H9 (cell line): Measurements from ENCODE around the gene CC2D2B. TPM values are rescaled to one million over a fixed set of nuclear protein-coding genes. Genes with fewer than 3 reads are reported as not detected.

Source experiments
- DNase-seq: peaks from one replicate; pipeline ENCODE4 v3.0.0-alpha.2; 2017
- H2AFZ ChIP-seq: one replicate; pipeline ENCODE4 v1.6.1; 2013; ENCODE audit warnings: mild to moderate bottlenecking, low read length, control low read depth, moderate library complexity
- H2AK5ac ChIP-seq: 2 replicates; pipeline ENCODE4 v1.6.1; 2013; ENCODE audit warnings: low read length, control low read depth, mixed read lengths; ENCODE audit not compliant: insufficient read length
- H2BK120ac ChIP-seq: one replicate; pipeline ENCODE4 v1.6.1; 2013; ENCODE audit warnings: low read depth, mild to moderate bottlenecking, low read length, control low read depth, inconsistent platforms; ENCODE audit not compliant: poor library complexity, severe bottlenecking
- H2BK12ac ChIP-seq: 2 replicates; pipeline ENCODE4 v1.6.1; 2013; ENCODE audit warnings: low read length, control low read depth, mixed read lengths, low read depth; ENCODE audit not compliant: insufficient read length
- H2BK15ac ChIP-seq: 2 replicates; pipeline ENCODE4 v1.6.1; 2013; ENCODE audit warnings: low read depth, low read length, control low read depth
- H2BK20ac ChIP-seq: one replicate; pipeline ENCODE4 v1.6.1; 2013; ENCODE audit warnings: low read depth, mild to moderate bottlenecking, low read length, control low read depth, inconsistent platforms; ENCODE audit not compliant: poor library complexity, severe bottlenecking
- H2BK5ac ChIP-seq: 2 replicates; pipeline ENCODE4 v1.6.1; 2013; ENCODE audit warnings: low read length, control low read depth, mixed read lengths; ENCODE audit not compliant: insufficient read length
- H3K14ac ChIP-seq: 2 replicates; pipeline ENCODE4 v1.6.1; 2013; ENCODE audit warnings: low read length, control low read depth; ENCODE audit not compliant: insufficient read depth
- H3K18ac ChIP-seq: 2 replicates; pipeline ENCODE4 v1.6.1; 2013; ENCODE audit warnings: low read depth, mild to moderate bottlenecking, mixed read lengths, low read length, control low read depth; ENCODE audit not compliant: insufficient read length
- H3K23ac ChIP-seq: 2 replicates; pipeline ENCODE4 v1.6.1; 2013; ENCODE audit warnings: low read length, control low read depth, mixed read lengths, low read depth; ENCODE audit not compliant: insufficient read length
- H3K23me2 ChIP-seq: 2 replicates; pipeline ENCODE4 v1.6.1; 2013; ENCODE audit warnings: low read depth, mild to moderate bottlenecking, mixed read lengths, low read length, control low read depth; ENCODE audit not compliant: insufficient read length, poor library complexity, severe bottlenecking
- H3K27ac ChIP-seq: 2 replicates; pipeline ENCODE4 v1.5.1; 2013; ENCODE audit warnings: low read length, control low read depth, mixed read lengths, low read depth; ENCODE audit not compliant: insufficient read length
- H3K27me3 ChIP-seq: 2 replicates; pipeline ENCODE4 v1.6.1; 2013; ENCODE audit warnings: low read length, control low read depth, inconsistent platforms; ENCODE audit not compliant: insufficient read depth
- H3K4ac ChIP-seq: 2 replicates; pipeline ENCODE4 v1.6.1; 2013; ENCODE audit warnings: low read depth, mild to moderate bottlenecking, control low read depth, inconsistent platforms, low read length, moderate library complexity
- H3K4me1 ChIP-seq: 2 replicates; pipeline ENCODE4 v1.6.1; 2013; ENCODE audit warnings: low read length, control low read depth, inconsistent platforms; ENCODE audit not compliant: insufficient read depth
- H3K4me2 ChIP-seq: 2 replicates; pipeline ENCODE4 v1.6.1; 2013; ENCODE audit warnings: low read length, control low read depth, mixed read lengths; ENCODE audit not compliant: insufficient read length, insufficient read depth
- H3K56ac ChIP-seq: 2 replicates; pipeline ENCODE4 v1.6.1; 2013; ENCODE audit warnings: low read depth, mild to moderate bottlenecking, mixed read lengths, low read length, control low read depth; ENCODE audit not compliant: insufficient read length
- H3K79me1 ChIP-seq: 2 replicates; pipeline ENCODE4 v1.6.1; 2013; ENCODE audit warnings: low read depth, mild to moderate bottlenecking, moderate library complexity, low read length, control low read depth, inconsistent platforms; ENCODE audit not compliant: insufficient read depth, poor library complexity, severe bottlenecking
- H3K79me2 ChIP-seq: 2 replicates; pipeline ENCODE4 v1.6.1; 2013; ENCODE audit warnings: low read length, control low read depth, inconsistent platforms; ENCODE audit not compliant: insufficient read depth
- H3K9ac ChIP-seq: 2 replicates; pipeline ENCODE4 v1.6.1; 2013; ENCODE audit warnings: low read length, control low read depth, mixed read lengths; ENCODE audit not compliant: insufficient read length; ENCODE audit errors: extremely low read depth
- H3K9me3 ChIP-seq: one replicate; pipeline ENCODE4 v1.6.1; 2013; ENCODE audit warnings: low read depth, low read length, inconsistent platforms; ENCODE audit not compliant: control insufficient read depth
- H3T11ph ChIP-seq: one replicate; pipeline ENCODE4 v1.6.1; 2013; ENCODE audit warnings: mild to moderate bottlenecking, low read length, control low read depth, inconsistent platforms
- H4K20me1 ChIP-seq: one replicate; pipeline ENCODE4 v1.6.1; 2013; ENCODE audit not compliant: control insufficient read depth, insufficient read length, insufficient read depth
- H4K5ac ChIP-seq: 2 replicates; pipeline ENCODE4 v1.6.1; 2013; ENCODE audit warnings: low read depth, mild to moderate bottlenecking, mixed read lengths, low read length, control low read depth; ENCODE audit not compliant: insufficient read length
- H4K8ac ChIP-seq: replicated peaks from 2 replicates; pipeline ENCODE4 v1.6.1; 2013; ENCODE audit warnings: low read length, control low read depth, mixed read lengths, low read depth; ENCODE audit not compliant: insufficient read length
- H4K91ac ChIP-seq: 2 replicates; pipeline ENCODE4 v1.6.1; 2013; ENCODE audit warnings: low read depth, mild to moderate bottlenecking, moderate library complexity, mixed read lengths, low read length, control low read depth; ENCODE audit not compliant: insufficient read length
- H3K27ac Mint-ChIP-seq, 3 experiments: 2 replicates in 2 of 3; 3 replicates in 1 of 3; pipeline ENCODE4 v1.8.0; 2020 to 2021; ENCODE audit warnings: mixed read lengths in 3 of 3, mild to moderate bottlenecking in 1 of 3, moderate library complexity in 1 of 3
- H3K27me3 Mint-ChIP-seq: 2 replicates; pipeline ENCODE4 v1.8.0; 2021; ENCODE audit warnings: low read depth, mild to moderate bottlenecking, moderate library complexity, mixed read lengths
- H3K36me3 Mint-ChIP-seq, 3 experiments: 2 replicates in 2 of 3; 3 replicates in 1 of 3; pipeline ENCODE4 v1.8.0; 2020 to 2021; ENCODE audit warnings: low read depth in 3 of 3, mixed read lengths in 3 of 3; ENCODE audit not compliant: insufficient read depth in 1 of 3
- H3K4me1 Mint-ChIP-seq, 2 experiments: 2 replicates each; pipeline ENCODE4 v1.8.0; 2020; ENCODE audit warnings: mixed read lengths in 2 of 2
- H3K4me3 Mint-ChIP-seq, 2 experiments: 2 replicates in 1 of 2; 3 replicates in 1 of 2; pipeline ENCODE4 v1.8.0; 2020 to 2021; ENCODE audit warnings: mild to moderate bottlenecking in 2 of 2, mixed read lengths in 2 of 2, moderate library complexity in 1 of 2
- H3K9me3 Mint-ChIP-seq, 2 experiments: 2 replicates in 1 of 2; 3 replicates in 1 of 2; pipeline ENCODE4 v1.8.0; 2020; ENCODE audit warnings: mild to moderate bottlenecking in 2 of 2, mixed read lengths in 2 of 2, moderate library complexity in 1 of 2
- CTCF ChIP-seq: fragments of 200-600 bp; sonication (generic); conservative IDR thresholded peaks from 3 replicates; pipeline ENCODE4 v1.8.0; 2021; ENCODE audit warnings: antibody characterized with exemption, mild to moderate bottlenecking
- WGBS: extraction: QIAGEN DNeasy Blood & Tissue Kit; methylation state at CpG from one replicate; pipeline ENCODE4 v1.1.7; 2013; ENCODE audit warnings: missing lambda C conversion rate, low lambda C conversion rate, mixed read lengths; ENCODE audit not compliant: insufficient read length; ENCODE audit errors: extremely low coverage; 5-methylcytosine and 5-hydroxymethylcytosine counted together
- total RNA-seq: library from RNA; stranded (reverse); gene quantifications from 2 replicates; pipeline ENCODE4 v1.2.1, GENCODE V29; 2021

Gene CC2D2B
- total RNA-seq, 1 experiment from 2014 or later: 0.72 TPM

GRCh38 chr10:95876756-95877155 is 31.0 kb upstream of the CC2D2B start:
- H3K9ac ChIP-seq: no peak overlapping the region
- no peaks in the 10 kb centered on the region for H3K4me1 ChIP-seq
- no peak overlapping the region for H3K56ac ChIP-seq
- H3K27ac ChIP-seq: no peak overlapping the region
- no peak overlapping the region for H3T11ph ChIP-seq
- no peaks in the 10 kb centered on the region for H3K23me2 ChIP-seq
- no peak overlapping the region for H2BK120ac ChIP-seq
- H3K27me3 ChIP-seq: no peaks in the 10 kb centered on the region
- Mint-ChIP-seq H3K36me3 (peaks cover 51 to 53% (median 51%) of the 10 kb centered on the region in 3 experiments), H3K27me3 (no peaks in the 10 kb centered on the region), H3K27ac (no peak overlapping the region), H3K4me3 (no peak overlapping the region), H3K4me1 (peaks cover 11% of the 10 kb centered on the region in 2 experiments), H3K9me3 (peaks cover 22 to 24% of the 10 kb centered on the region in 2 experiments)
- H4K8ac ChIP-seq: no peak overlapping the region
- H3K4me2 ChIP-seq: no peak overlapping the region
- no peak for TF ChIP-seq CTCF
- DNase-seq: no peak
- no peak overlapping the region for H2BK5ac ChIP-seq
- WGBS: no CpG with 5 or more reads among the region's 1 CpG
- no peak overlapping the region for H2AK5ac ChIP-seq
- no peak overlapping the region for H2BK20ac ChIP-seq
- H3K18ac ChIP-seq: no peak overlapping the region
- H3K79me1 ChIP-seq: no peaks in the 10 kb centered on the region
- no peaks in the 10 kb centered on the region for H3K79me2 ChIP-seq
- H4K5ac ChIP-seq: no peak overlapping the region
- H4K20me1 ChIP-seq: no peaks in the 10 kb centered on the region
- no peak overlapping the region for H3K4ac ChIP-seq
- H2BK15ac ChIP-seq: no peak overlapping the region
- no peak overlapping the region for H2BK12ac ChIP-seq
- H4K91ac ChIP-seq: no peak overlapping the region
- H2AFZ ChIP-seq: no peak overlapping the region
- H3K14ac ChIP-seq: no peak overlapping the region
- no peak overlapping the region for H3K23ac ChIP-seq
- H3K9me3 ChIP-seq: no peaks in the 10 kb centered on the region
